Gastrocnemius medialis (tissue), 4 donors: ENCODE measurements around the gene PGA4. TPM values are rescaled to one million over a fixed set of nuclear protein-coding genes. Genes with fewer than 3 reads are reported as not detected.
"Not testable (repeated sequence)": the region's sequence is repeated elsewhere in the genome, so short reads cannot be mapped to it uniquely, and the experiment has no call there.

Experiments
- ATAC-seq, 2 donors: fragments of 150-250 bp; one replicate each; pipeline ENCODE4 v1.9.1; 2016
- DNase-seq, 2 donors: peaks; one replicate each; pipeline ENCODE4 v3.0.0-alpha.2; 2019
- H3K27ac ChIP-seq, 4 donors: fragments of 200-600 bp; sonication (generic); 1 replicate in 1 of 4; 2 replicates in 3 of 4; pipeline ENCODE4 v1.5.1; 2016 to 2018; ENCODE audit warnings: mild to moderate bottlenecking in 2 of 4, moderate library complexity in 1 of 4
- H3K27me3 ChIP-seq, 3 donors: fragments of 200-600 bp; sonication (generic) in 2 of 3; 1 replicate in 1 of 3; 2 replicates in 2 of 3; pipeline versions ENCODE4 v1.5.1 to v1.6.0; 2016 to 2019; ENCODE audit warnings: mild to moderate bottlenecking in 1 of 3, moderate library complexity in 1 of 3
- H3K36me3 ChIP-seq, 2 donors: fragments of 200-600 bp; sonication (generic) in 1 of 2; one replicate each; pipeline ENCODE4 v1.5.1; 2017 to 2018
- H3K4me1 ChIP-seq, 2 donors: fragments of 200-600 bp; sonication (generic) in 1 of 2; one replicate each; pipeline ENCODE4 v1.5.1; 2016 to 2017; ENCODE audit warnings: mild to moderate bottlenecking in 2 of 2
- H3K4me3 ChIP-seq, 4 donors: fragments of 200-600 bp; sonication (generic) in 3 of 4; 1 replicate in 1 of 4; 2 replicates in 3 of 4; pipeline ENCODE4 v1.5.1; 2016 to 2019; ENCODE audit warnings: mild to moderate bottlenecking in 2 of 4
- H3K9me3 ChIP-seq, 3 donors: fragments of 200-600 bp; sonication (generic) in 2 of 3; 1 replicate in 1 of 3; 2 replicates in 2 of 3; pipeline ENCODE4 v1.5.1; 2016 to 2019
- in situ Hi-C, 4 donors: fragments of 200-750 bp; cut with MboI; loops; one replicate each; pipeline versions ENCODE4 v1.15.0 to v1.8.0; 2017; ENCODE audit warnings: low sequenced_read_pairs in 4 of 4
- intact Hi-C: fragments of 100-400 bp; cut with DNase I; formaldehyde crosslinking; loops from one replicate; pipeline ENCODE4 v1.15.1; 2023; ENCODE audit warnings: low total_unique reads
- total RNA-seq, 4 donors: library from RNA; depleted of rRNA; stranded (reverse); fragments of >200 nt; gene quantifications; one replicate each; pipeline versions ENCODE4 v1.1.0 to v1.2.3, GENCODE V29; 2016

The PGA4 gene
- total RNA-seq, 4 donors from 2014 or later: 1.6 to 1.9 TPM; not detected in 2

GRCh38 chr11:61219016-61219415 lies 3.1 kb upstream of the PGA4 start:
- ATAC-seq, H3K4me3 ChIP-seq, H3K9me3 ChIP-seq, DNase-seq, H3K36me3 ChIP-seq, H3K27me3 ChIP-seq, in situ Hi-C loops, H3K4me1 ChIP-seq, H3K27ac ChIP-seq, intact Hi-C loops: not testable (repeated sequence)

GRCh38 chr11:61222692-61223091 lies 545 bp downstream of the PGA4 start:
- in situ Hi-C loops, H3K9me3 ChIP-seq, H3K27ac ChIP-seq, H3K4me1 ChIP-seq, H3K4me3 ChIP-seq, H3K27me3 ChIP-seq, DNase-seq, H3K36me3 ChIP-seq, ATAC-seq, intact Hi-C loops: not testable (repeated sequence)

GRCh38 chr11:61226457-61227137 lies 4.5 kb downstream of the PGA4 start:
- ATAC-seq, in situ Hi-C loops, H3K27me3 ChIP-seq, H3K36me3 ChIP-seq, DNase-seq, H3K4me1 ChIP-seq, H3K9me3 ChIP-seq, intact Hi-C loops, H3K4me3 ChIP-seq, H3K27ac ChIP-seq: not testable (repeated sequence)

GRCh38 chr11:61229458-61229857 lies 7.3 kb downstream of the PGA4 start:
- H3K27ac ChIP-seq, ATAC-seq, H3K4me3 ChIP-seq, DNase-seq, H3K4me1 ChIP-seq, H3K36me3 ChIP-seq, intact Hi-C loops, H3K9me3 ChIP-seq, H3K27me3 ChIP-seq, in situ Hi-C loops: not testable (repeated sequence)

- H3K27me3 ChIP-seq, H3K27ac ChIP-seq, H3K4me3 ChIP-seq, intact Hi-C loops, H3K9me3 ChIP-seq, in situ Hi-C loops, DNase-seq, H3K36me3 ChIP-seq, H3K4me1 ChIP-seq: not testable (repeated sequence)
- ATAC-seq: peak in 1 of 2 donors; percentile 65
These were observed 8.9 kb downstream of the PGA4 start for GRCh38 chr11:61231033-61231432.

GRCh38 chr11:61231585-61231984 lies 9.4 kb downstream of the PGA4 start:
- H3K27me3 ChIP-seq, H3K4me1 ChIP-seq, in situ Hi-C loops, intact Hi-C loops, ATAC-seq, H3K36me3 ChIP-seq, H3K4me3 ChIP-seq, H3K27ac ChIP-seq, H3K9me3 ChIP-seq, DNase-seq: not testable (repeated sequence)

GRCh38 chr11:61232548-61233145 lies 10.5 kb downstream of the PGA4 start:
- DNase-seq, H3K36me3 ChIP-seq, H3K9me3 ChIP-seq, intact Hi-C loops, H3K4me3 ChIP-seq, in situ Hi-C loops, ATAC-seq, H3K27ac ChIP-seq, H3K27me3 ChIP-seq, H3K4me1 ChIP-seq: not testable (repeated sequence)

GRCh38 chr11:61237130-61237529 lies 15.0 kb downstream of the PGA4 start:
- ATAC-seq, DNase-seq, intact Hi-C loops, H3K9me3 ChIP-seq, H3K4me3 ChIP-seq, H3K27me3 ChIP-seq, H3K36me3 ChIP-seq, in situ Hi-C loops, H3K27ac ChIP-seq, H3K4me1 ChIP-seq: not testable (repeated sequence)

- H3K27me3 ChIP-seq, H3K36me3 ChIP-seq, H3K4me1 ChIP-seq, DNase-seq, ATAC-seq, H3K4me3 ChIP-seq, H3K27ac ChIP-seq, in situ Hi-C loops, intact Hi-C loops, H3K9me3 ChIP-seq: not testable (repeated sequence)
These were observed 18.1 kb downstream of the PGA4 start for GRCh38 chr11:61240288-61240687.

- H3K4me1 ChIP-seq, DNase-seq, H3K4me3 ChIP-seq, H3K36me3 ChIP-seq, intact Hi-C loops, H3K27ac ChIP-seq, H3K27me3 ChIP-seq, in situ Hi-C loops, H3K9me3 ChIP-seq, ATAC-seq: not testable (repeated sequence)
These were observed 18.7 kb downstream of the PGA4 start, which contains the start of gene PGA5 for GRCh38 chr11:61240875-61241274. TSS of gene PGA5 (plus strand) at chr11:61241175. CDS start at chr11:61241227, 52 bp downstream.

- H3K27me3 ChIP-seq, in situ Hi-C loops, H3K9me3 ChIP-seq, H3K36me3 ChIP-seq, H3K27ac ChIP-seq, H3K4me1 ChIP-seq, H3K4me3 ChIP-seq, intact Hi-C loops, DNase-seq, ATAC-seq: not testable (repeated sequence)
These were observed 19.4 kb downstream of the PGA4 start for GRCh38 chr11:61241526-61241925.

- H3K9me3 ChIP-seq, H3K4me3 ChIP-seq, ATAC-seq, H3K36me3 ChIP-seq, H3K4me1 ChIP-seq, DNase-seq, H3K27me3 ChIP-seq, intact Hi-C loops, in situ Hi-C loops, H3K27ac ChIP-seq: not testable (repeated sequence)
These were observed 23.3 kb downstream of the PGA4 start for GRCh38 chr11:61245284-61245964.
